GM12873 (cell line): ENCODE measurements around the gene TTC4.

ENCODE experiments used
- TF ChIP-seq, protein P1 (sequence below): IDR thresholded peaks from 2 replicates; pipeline ENCODE4 v1.5.1; 2012; ENCODE audit warnings: low read depth, mild to moderate bottlenecking, moderate library complexity, low read length, control low read depth; ENCODE audit not compliant: insufficient read depth; ENCODE audit errors: missing control alignments

Gene TTC4

GRCh38 chr1:54701996-54702395, 13.7 kb upstream of the TTC4 start:
- TF ChIP-seq, protein P1, sequence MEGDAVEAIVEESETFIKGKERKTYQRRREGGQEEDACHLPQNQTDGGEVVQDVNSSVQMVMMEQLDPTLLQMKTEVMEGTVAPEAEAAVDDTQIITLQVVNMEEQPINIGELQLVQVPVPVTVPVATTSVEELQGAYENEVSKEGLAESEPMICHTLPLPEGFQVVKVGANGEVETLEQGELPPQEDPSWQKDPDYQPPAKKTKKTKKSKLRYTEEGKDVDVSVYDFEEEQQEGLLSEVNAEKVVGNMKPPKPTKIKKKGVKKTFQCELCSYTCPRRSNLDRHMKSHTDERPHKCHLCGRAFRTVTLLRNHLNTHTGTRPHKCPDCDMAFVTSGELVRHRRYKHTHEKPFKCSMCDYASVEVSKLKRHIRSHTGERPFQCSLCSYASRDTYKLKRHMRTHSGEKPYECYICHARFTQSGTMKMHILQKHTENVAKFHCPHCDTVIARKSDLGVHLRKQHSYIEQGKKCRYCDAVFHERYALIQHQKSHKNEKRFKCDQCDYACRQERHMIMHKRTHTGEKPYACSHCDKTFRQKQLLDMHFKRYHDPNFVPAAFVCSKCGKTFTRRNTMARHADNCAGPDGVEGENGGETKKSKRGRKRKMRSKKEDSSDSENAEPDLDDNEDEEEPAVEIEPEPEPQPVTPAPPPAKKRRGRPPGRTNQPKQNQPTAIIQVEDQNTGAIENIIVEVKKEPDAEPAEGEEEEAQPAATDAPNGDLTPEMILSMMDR = no peak

- TF ChIP-seq, protein P1 = no peak
Observed at GRCh38 chr1:54703471-54703870, 12.2 kb upstream of the TTC4 start.

GRCh38 chr1:54705153-54705552, 10.5 kb upstream of the TTC4 start:
- TF ChIP-seq, protein P1 = no peak

GRCh38 chr1:54706419-54706818, 9.2 kb upstream of the TTC4 start:
- TF ChIP-seq, protein P1 = no peak

DNA sequence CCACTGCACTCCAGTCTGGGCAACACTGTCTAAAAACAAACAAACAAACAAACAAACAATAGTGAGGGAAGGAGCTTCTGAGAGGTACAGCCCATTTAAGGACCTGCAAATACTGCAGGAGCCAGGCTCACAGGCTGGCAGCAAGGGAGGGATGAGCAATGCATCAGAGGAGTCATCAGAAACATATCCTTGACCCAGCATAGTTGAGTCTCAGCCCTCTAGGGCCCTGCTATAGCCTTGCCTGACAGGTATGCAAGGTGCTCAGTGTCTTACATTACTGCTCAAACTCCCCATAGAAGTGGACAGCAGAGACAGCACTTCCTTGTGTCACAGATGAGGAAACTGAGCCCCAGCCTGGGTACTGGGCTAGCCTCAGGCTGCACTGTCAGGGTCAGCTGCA, 7.3 kb upstream of the TTC4 start:
- TF ChIP-seq, protein P1 = no peak

GRCh38 chr1:54709547-54710292, 5.9 kb upstream of the TTC4 start:
- TF ChIP-seq, protein P1 = no peak

- TF ChIP-seq, protein P1 = no peak
Observed at GRCh38 chr1:54710434-54710833, 5.2 kb upstream of the TTC4 start.
